Measurements from ENCODE around the gene INAFM2.

Gene INAFM2

DNA sequence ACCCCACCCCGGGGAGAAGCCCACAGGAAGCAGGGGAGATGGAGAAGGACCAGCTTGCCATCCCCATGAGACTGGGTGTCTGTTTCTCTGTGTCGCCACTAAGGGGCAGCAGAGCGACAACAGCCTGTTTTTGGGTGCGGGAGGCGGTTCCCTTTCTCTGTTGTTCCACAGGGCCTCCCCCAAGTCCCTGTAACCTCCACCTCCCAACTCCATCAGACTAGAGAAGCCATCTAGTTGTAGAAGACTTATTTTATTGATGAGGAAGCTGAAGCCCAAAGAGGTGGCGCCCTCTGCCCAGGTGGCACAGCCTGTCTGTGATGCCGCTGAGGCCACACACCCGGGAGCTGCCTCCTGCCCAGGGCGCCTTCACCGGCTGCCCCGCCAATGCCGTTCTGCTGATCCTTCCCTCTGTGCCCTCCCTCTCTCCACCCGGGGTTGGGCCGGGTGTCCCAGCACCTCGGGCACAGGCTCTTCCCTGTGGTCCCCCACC lies 21.2 kb downstream of the INAFM2 start:
- H3K36me3 ChIP-seq (ENCODE audit: control insufficient read depth, low read length), result no peaks in the 10 kb centered on the region
- peaks cover 2% of the 10 kb centered on the region; the same call in 1 of the 2 replicates for H3K4me1 ChIP-seq (ENCODE audit: control insufficient read depth, low read length)

DNA sequence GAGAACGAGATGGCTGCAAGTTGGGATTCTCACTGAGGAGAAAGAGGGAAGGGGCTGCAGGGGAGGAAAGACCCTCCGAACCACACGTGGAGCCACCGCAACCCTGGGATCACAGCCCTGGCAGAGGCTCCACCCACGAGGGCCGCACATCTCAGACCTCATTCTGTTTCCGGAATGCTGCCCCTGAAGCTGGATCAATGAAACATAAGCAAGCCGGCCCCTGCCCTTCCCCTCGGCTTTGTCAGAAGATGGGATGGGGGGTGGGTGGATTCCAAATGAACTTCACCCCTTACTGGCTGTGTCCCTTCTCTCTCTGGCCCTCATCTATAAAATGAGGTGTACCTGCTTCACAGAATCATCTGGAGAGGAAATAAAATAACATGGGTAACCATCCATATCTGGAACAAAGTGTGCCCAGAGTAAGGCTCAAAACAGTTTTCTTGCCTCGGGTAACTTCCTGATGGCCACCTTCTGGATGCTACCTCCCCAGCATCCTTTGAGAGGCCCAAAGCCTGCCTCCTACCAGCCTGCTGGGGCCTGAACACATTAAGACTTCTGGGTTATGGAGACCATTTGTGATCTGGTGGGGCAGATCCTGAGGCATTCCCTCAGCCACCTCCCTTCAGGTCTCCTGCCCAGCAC lies 21.9 kb downstream of the INAFM2 start:
- Histone ChIP-seq H3F3A (ENCODE audit: control insufficient read depth, insufficient read depth) (no peaks in the 10 kb centered on the region), H3K27me3 (ENCODE audit: control insufficient read depth, low read length) (no peaks in the 10 kb centered on the region), H3K4me1 (ENCODE audit: control insufficient read depth, low read length) (peaks cover 2% of the 10 kb centered on the region; the same call in 1 of the 2 replicates), H3K4me2 (ENCODE audit: low read length) (no peak overlapping the region), H3K36me3 (ENCODE audit: control insufficient read depth, low read length) (no peaks in the 10 kb centered on the region), H3K4me3 (ENCODE audit: low read length) (no peak overlapping the region), H3K79me2 (ENCODE audit: control insufficient read depth, low read length) (no peaks in the 10 kb centered on the region), H3K27ac (ENCODE audit: low read depth, low read length) (no peak overlapping the region), H4K20me1 (ENCODE audit: control insufficient read depth, insufficient read depth, low read depth, low read length) (no peaks in the 10 kb centered on the region), H3K9me2 (replicated peaks; ENCODE audit: control insufficient read depth, low read length) (no peaks in the 10 kb centered on the region), H3K9me3 (ENCODE audit: control insufficient read depth, insufficient read depth, low read length) (no peaks in the 10 kb centered on the region)
- TF ChIP-seq CTCF (IDR thresholded peaks at IDR 0.05; ENCODE audit: low read depth, low read length, poor library complexity, severe bottlenecking) (no peak), EZH2phosphoT487 (IDR thresholded peaks at IDR 0.05; ENCODE audit: borderline replicate concordance, low read length) (no peak)

More for the DNA sequence above, 21.2 kb downstream of the INAFM2 start:
- Histone ChIP-seq H3K4me2 (ENCODE audit: low read length) (no peak overlapping the region), H4K20me1 (ENCODE audit: control insufficient read depth, insufficient read depth, low read depth, low read length) (no peaks in the 10 kb centered on the region), H3K27ac (ENCODE audit: low read depth, low read length) (no peak overlapping the region), H3K9me3 (ENCODE audit: control insufficient read depth, insufficient read depth, low read length) (no peaks in the 10 kb centered on the region), H3F3A (ENCODE audit: control insufficient read depth, insufficient read depth) (no peaks in the 10 kb centered on the region), H3K27me3 (ENCODE audit: control insufficient read depth, low read length) (no peaks in the 10 kb centered on the region), H3K79me2 (ENCODE audit: control insufficient read depth, low read length) (no peaks in the 10 kb centered on the region), H3K9me2 (replicated peaks; ENCODE audit: control insufficient read depth, low read length) (no peaks in the 10 kb centered on the region), H3K4me3 (ENCODE audit: low read length) (no peak overlapping the region)
- TF ChIP-seq CTCF (IDR thresholded peaks at IDR 0.05; ENCODE audit: low read depth, low read length, poor library complexity, severe bottlenecking) (peak; percentile 86), EZH2phosphoT487 (IDR thresholded peaks at IDR 0.05; ENCODE audit: borderline replicate concordance, low read length) (no peak)

DNA sequence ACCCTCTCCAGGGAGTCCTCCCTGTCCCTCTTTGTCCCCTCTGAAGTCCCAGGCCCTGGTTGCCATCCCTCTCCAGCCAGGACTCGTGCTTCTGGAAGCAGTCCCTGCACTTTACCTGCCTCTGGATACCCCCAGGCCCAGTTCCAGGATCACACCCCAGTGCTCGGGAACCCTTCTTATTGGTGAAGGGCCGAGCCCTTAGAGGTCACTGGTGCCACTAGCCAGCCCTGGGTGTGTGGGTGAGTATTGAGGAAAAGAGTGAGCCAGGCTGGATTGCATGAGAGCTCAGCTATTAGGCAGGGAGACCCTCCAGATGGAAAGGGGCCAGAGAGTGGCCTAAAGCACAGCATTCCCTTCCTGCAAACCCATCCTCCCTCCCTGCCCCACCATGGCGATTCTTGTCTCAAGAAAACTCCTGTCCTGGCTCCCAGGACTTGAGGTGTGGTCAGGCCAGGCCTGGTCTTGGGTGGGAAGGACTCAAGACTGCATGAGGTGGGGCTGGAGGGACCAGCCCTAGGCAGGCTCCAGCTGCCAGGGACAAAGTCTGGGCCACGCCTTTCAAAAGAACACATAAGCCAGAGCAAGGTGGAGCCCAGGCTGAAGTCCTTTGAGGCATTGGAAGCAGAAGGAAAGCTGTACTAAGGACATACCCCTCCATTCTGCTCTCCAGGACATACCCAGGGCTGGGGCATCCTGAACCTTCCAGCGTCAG lies 22.5 kb downstream of the INAFM2 start:
- H3K79me2 ChIP-seq (ENCODE audit: control insufficient read depth, low read length), result no peaks in the 10 kb centered on the region
- H3K9me3 ChIP-seq (ENCODE audit: control insufficient read depth, insufficient read depth, low read length), result no peaks in the 10 kb centered on the region
- H3K4me3 ChIP-seq (ENCODE audit: low read length), result no peak overlapping the region
- no peaks in the 10 kb centered on the region for H3K27me3 ChIP-seq (ENCODE audit: control insufficient read depth, low read length)
- H4K20me1 ChIP-seq (ENCODE audit: control insufficient read depth, insufficient read depth, low read depth, low read length), result no peaks in the 10 kb centered on the region
- no peaks in the 10 kb centered on the region for H3K9me2 ChIP-seq (replicated peaks; ENCODE audit: control insufficient read depth, low read length)
- H3K4me1 ChIP-seq (ENCODE audit: control insufficient read depth, low read length), result peaks cover 2% of the 10 kb centered on the region; the same call in 1 of the 2 replicates
- no peaks in the 10 kb centered on the region for H3K36me3 ChIP-seq (ENCODE audit: control insufficient read depth, low read length)
- H3K27ac ChIP-seq (ENCODE audit: low read depth, low read length), result no peak overlapping the region
- no peak for TF ChIP-seq EZH2phosphoT487 (IDR thresholded peaks at IDR 0.05; ENCODE audit: borderline replicate concordance, low read length)
- TF ChIP-seq CTCF (IDR thresholded peaks at IDR 0.05; ENCODE audit: low read depth, low read length, poor library complexity, severe bottlenecking), result no peak
- no peaks in the 10 kb centered on the region for H3F3A ChIP-seq (ENCODE audit: control insufficient read depth, insufficient read depth)
- no peak overlapping the region for H3K4me2 ChIP-seq (ENCODE audit: low read length)
